GM12874 (cell line): Measurements from ENCODE around the gene SHISA9.

ENCODE experiments used
- TF ChIP-seq, protein P1 (sequence below): IDR thresholded peaks from 2 replicates; pipeline ENCODE4 v1.5.1; 2011; ENCODE audit warnings: low read depth, mild to moderate bottlenecking, control low read depth, low read length, moderate library complexity; ENCODE audit not compliant: insufficient read depth

The SHISA9 gene

DNA sequence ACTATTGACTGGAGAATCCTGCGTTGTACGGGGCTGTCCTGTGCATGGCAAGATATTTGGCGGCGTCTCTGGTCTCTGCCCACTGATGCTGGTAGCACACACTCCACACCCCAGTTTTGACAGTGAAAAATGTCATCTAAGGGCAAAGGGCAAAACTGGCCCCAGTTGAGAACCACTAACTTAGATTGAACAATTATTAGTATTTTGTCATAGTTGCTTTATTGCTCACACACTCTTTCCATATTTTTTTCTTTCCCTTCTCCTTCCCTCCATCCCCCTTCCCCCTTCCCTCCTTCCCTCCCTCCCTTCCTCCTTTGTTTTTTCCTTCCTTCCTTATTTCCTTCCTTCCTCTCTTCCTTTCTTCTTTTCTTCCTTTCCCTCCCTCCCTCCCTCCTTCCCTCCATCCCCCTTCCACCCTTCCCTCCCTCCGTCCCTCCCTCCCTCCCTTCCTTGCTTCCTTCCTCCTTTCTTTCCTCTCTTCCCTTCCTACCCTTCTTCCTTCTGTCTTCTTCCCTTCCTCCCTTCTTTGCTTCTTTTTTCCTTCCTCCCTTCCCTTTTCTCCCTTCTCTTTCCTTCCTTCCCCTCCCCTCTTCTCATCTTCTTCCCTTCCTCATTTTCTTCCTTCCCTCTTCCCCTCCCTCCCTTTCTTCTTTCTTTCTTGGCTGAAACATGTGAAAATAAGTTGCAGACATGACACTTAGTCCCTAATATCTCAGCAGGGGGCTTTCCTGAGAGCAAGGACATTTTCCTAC, 5.5 kb downstream of the SHISA9 start:
- TF ChIP-seq, protein P1, sequence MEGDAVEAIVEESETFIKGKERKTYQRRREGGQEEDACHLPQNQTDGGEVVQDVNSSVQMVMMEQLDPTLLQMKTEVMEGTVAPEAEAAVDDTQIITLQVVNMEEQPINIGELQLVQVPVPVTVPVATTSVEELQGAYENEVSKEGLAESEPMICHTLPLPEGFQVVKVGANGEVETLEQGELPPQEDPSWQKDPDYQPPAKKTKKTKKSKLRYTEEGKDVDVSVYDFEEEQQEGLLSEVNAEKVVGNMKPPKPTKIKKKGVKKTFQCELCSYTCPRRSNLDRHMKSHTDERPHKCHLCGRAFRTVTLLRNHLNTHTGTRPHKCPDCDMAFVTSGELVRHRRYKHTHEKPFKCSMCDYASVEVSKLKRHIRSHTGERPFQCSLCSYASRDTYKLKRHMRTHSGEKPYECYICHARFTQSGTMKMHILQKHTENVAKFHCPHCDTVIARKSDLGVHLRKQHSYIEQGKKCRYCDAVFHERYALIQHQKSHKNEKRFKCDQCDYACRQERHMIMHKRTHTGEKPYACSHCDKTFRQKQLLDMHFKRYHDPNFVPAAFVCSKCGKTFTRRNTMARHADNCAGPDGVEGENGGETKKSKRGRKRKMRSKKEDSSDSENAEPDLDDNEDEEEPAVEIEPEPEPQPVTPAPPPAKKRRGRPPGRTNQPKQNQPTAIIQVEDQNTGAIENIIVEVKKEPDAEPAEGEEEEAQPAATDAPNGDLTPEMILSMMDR: no peak

GRCh38 chr16:12907670-12908233, 6.4 kb downstream of the SHISA9 start:
- TF ChIP-seq, protein P1: peak; percentile 44

DNA sequence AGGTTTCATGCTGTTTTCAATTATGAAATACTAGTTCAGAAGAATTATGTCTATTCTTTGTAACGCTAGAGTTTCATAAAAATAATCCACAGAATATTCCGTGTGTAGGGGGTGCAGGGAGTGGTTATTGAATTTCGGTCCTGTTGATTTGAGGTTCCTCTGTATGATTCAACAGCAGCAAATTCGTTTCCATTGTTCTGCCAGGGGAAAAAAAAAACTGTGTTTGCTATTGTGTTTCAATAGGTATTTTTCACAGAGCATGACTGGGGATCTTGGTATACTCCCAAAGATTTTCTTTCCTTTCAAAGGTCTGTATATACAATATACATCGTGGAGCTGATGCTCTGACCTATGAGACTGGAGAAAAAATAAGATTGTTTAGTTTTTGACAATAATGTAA, 15.8 kb downstream of the SHISA9 start:
- TF ChIP-seq, protein P1: no peak

GRCh38 chr16:12917653-12918052, 16.3 kb downstream of the SHISA9 start:
- TF ChIP-seq, protein P1: no peak

- TF ChIP-seq, protein P1: no peak
Measured at GRCh38 chr16:12920739-12921138, 19.3 kb downstream of the SHISA9 start.

- TF ChIP-seq, protein P1: no peak
Measured at GRCh38 chr16:12925026-12925800, 23.8 kb downstream of the SHISA9 start.

- TF ChIP-seq, protein P1: no peak
Measured at GRCh38 chr16:12927591-12927990, 26.2 kb downstream of the SHISA9 start.
